Stimulated activated CD8-positive, alpha-beta memory T cell treated with anti-CD3 and anti-CD28 coated beads, Interleukin-15, amount 100 ng/mL, for 4 hours (primary cell): ENCODE results near the gene ZNF776.
"Not testable (repeated sequence)": the region's sequence is repeated elsewhere in the genome, so short reads cannot be mapped to it uniquely, and the experiment has no call there.

ENCODE experiments used
- DNase-seq, 2 donors: peaks; one replicate each; pipeline ENCODE4 v3.0.0-alpha.2; 2020; ENCODE audit warnings: low read depth in 2 of 2

The ZNF776 gene

DNA sequence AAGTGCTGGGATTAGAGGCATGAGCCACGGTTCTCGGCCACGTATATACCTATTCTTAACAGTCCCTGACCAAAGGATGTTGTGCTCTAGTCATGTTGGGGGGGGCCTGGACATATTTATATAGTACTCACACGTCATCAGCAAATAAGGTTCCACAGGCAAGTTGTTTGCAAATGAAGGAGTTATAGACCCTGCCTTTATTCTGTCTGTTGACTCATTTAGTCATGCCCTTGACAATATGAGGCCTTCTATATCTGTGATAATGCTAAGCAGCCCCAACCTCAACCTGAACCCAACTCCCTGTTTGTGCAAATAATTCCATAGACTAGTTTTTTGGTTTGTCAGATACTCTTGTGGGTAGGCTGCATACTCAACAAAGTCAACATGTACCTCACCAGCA is 31.7 kb downstream of the ZNF776 start:
- DNase-seq, result no peak

DNA sequence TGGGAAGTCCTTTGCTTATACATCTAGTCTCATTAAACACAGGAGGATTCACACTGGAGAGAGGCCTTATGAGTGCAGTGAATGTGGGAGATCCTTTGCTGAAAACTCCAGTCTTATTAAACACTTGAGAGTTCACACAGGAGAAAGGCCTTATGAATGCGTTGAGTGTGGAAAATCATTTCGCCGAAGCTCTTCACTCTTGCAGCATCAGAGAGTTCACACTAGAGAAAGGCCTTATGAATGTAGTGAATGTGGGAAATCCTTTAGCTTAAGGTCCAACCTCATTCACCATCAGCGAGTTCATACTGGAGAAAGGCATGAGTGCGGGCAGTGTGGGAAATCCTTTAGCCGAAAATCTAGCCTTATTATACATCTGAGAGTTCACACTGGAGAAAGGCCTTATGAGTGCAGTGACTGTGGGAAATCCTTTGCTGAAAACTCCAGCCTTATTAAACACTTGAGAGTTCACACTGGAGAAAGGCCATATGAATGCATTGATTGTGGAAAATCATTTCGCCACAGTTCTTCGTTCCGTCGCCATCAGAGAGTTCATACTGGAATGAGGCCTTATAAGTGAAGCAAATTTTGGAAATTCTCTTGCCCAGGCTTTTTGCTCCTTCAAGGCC is 32.7 kb downstream of the ZNF776 start:
- no peak for DNase-seq

DNA sequence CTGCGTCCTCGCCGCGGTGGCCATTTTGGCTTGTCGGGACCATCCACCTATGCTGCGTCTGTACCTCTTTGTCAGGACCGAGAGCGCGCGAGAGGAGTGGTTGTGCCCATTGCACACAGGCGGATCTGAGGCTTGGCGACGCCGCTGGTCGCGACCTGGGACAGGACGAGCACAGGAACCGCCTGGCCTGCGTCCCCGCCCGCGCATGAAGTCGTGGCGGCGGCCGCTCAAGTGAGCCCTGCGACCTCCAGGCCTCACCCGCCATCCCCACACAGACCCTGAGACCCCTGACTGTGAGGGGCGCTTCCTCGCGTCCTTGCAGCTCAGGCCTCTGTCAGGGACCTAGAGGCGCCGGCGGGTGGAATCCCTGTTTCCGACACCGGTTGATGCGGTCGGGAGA is 39.7 kb downstream of the ZNF776 start:
- DNase-seq, result no peak

DNA sequence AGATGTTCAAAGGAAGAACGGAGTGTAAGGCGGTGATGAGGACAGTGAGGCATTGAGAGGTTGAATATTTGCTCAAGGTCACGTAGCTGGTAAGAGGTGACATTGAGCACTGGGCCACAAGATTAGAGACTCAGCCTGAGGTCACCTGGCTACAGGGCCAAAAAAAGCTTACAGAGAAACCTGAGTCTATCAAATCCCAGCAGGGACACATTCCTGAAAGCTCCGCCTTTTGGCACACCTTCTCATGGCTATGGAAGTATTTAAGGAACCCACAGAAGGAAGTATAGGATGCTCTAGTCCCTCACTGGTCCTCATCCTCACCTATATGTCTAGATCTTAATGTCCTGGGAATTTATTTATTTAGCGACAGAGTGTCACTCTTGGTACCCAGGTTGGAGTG is 40.3 kb downstream of the ZNF776 start:
- DNase-seq, result no peak

DNA sequence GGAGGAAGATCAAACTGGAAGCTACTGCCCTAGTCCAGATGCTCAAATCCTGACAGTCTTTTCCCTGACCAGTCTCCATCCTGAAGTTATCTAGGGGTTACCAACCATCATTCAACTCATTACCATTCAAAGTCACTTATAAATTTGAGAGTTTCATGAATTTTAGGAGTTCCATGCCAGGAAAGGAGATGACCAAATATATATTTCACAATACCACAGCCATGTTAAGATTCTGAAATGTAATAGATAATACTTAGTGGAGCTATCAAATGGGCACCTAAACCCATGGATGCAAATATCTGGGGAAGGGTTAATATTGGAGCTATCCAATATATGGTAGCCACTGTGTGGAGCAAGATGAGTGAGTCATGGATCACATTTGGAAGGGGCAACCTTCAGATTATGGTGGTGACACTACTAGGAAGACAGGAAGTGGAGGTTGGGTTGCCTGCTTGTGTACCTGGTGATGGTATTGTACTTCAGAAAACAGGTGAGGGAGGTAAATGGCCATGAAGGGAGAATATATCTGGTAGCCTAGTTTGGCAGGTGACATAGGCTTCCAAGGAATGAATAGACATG is 41.6 kb downstream of the ZNF776 start:
- no peak for DNase-seq

DNA sequence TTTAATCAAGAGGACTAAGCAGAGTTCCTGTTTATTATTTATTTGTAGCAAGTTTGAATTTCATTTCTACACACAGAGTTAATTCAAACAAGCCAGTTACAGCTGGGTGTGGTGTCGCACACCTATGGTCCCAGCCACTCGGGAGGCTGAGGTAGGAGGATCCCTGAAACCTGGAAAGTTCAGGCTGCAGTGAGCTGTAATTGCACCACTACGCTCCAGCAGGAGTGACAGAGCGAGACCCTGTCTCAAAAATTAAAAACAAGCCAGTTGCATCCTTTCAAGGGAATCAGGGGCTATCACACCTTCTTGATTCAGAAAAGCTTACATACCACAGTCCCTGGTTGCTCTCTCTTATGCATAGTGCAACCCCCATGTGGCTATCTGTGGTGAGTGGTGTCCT is 42.7 kb downstream of the ZNF776 start:
- no peak for DNase-seq

DNA sequence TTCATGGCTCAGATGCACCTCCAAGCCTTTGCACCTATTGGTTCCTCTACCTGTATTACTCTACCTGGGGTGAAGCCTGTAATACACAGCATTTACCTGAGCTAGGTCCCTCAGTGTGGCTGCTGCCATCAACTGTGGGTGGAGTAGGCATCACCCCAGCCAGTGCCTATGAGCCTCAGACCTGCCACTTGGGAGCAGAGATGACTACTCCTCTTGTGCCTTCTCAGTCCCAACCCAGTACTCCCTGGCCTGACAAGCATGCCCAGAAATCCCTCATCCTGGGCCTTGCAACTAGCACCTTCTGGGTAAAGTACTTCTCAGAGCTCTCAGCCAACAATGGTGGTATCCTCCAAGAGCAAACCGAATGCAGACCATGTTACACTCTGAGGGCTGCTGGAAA is 50.0 kb downstream of the ZNF776 start:
- not testable (repeated sequence) for DNase-seq

DNA sequence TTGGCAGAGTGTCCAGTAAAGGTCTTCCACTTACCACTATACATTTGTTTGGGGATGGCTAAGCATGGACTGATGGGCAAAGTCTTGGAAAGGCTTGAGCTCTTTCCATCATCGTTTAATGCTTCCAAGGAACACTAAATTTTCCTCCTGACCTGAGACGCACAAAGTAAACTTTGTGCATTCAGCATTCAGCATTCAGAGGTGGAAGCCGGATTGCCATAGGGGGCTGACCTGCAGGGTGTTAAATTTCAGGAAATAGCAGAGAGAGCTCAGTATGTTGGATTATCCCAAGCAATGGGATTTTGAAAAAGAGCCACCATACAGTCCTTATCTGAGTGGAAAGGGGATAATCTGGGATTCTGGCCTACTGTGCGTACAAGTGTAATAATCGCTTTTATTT is 54.1 kb downstream of the ZNF776 start:
- no peak for DNase-seq

DNA sequence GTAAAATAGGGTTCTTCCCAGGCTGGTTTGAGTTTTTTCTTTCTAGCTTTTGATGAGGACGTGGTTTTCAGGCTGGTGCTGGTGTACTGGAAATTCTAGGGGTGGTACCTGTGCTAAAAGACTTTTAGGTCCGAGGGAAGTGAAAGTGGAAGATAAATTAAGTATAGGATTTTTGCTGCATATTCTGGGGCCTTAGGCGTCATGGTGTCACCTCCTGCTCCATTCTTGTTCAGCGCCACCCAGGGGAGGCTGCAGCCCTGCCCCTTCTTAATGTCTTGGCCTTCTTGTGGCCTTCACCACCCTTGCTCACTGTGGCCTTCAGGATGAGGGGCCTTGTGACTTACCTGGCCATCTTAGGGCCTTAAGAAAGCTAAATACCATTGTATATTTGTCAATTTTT is 55.7 kb downstream of the ZNF776 start:
- no peak for DNase-seq

DNA sequence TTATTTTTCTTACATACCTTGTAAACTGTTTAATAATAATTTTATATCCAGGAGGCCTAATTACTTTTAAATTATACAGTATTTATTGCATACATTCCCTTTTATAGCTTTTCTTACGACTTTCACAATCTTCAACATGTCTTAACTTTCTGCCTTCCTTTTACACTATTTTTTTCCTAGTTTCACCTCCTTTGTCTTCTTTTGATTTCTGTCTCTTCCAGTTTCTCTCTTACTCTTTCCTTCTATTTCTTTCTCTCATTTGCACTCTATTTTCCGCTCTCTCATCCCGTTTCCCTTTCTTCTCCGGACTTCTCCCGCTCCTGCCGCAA is 56.6 kb downstream of the ZNF776 start:
- no peak for DNase-seq

DNA sequence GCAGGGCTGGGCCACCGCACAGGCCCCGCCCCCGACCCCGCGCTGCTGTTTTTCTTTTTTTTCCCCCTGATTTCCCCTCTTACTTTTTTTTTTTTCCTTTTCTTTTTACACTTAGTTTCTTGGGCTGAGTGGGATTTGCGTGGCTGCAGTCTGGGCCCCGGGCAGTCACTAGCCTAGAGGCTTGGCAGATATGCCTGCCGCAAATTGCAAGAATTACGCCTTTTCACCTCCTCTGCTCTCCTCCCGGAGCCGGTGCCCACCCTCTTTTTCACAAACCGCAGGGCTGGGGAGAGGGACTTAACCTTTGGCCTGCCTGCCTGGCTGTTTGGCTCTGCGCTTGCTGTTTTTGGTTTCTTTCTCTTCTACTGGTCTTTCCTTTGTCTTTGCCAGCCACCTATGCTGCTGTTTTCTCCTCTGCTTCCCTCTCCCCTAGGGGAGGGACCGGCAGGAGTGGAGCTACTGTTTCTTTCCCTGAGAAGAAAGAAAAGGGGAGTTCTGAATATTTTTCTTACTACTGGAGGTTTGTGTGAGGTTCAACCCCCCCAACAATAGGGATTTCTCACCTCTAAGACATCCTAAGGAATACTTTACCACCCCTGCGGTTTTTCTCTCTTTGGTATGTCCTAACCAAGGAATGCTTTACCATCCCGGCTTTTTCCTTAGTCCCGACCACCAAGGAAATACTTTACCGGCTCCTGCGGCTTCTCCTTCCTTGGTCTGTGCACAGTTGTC is 57.1 kb downstream of the ZNF776 start:
- no peak for DNase-seq

DNA sequence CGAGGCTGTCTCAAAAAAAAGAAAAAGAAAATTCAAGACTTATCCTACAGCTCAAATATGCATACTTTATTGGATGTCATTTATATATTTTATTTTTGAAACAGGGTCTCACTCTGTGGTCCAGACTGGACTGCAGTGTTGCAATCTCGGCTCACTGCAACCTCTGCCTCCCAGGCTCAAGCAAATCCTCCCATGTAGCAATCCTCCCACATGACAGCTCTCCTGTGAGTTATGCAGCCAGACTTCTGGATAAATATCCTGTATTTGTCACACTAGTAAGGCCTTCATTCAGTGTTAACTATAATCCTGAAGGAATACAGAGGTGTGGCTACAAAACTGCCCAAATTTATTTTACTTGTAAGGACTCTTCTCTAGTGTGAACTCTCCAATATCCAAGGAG is 60.9 kb downstream of the ZNF776 start:
- no peak for DNase-seq
